Cardiac fibroblast (primary cell): ENCODE results near the gene NEK6.

Experiments used
- DNase-seq, 2 donors: peaks; one replicate each; pipeline versions ENCODE4 v3.0.0 to v3.0.0-alpha.2; 2010; ENCODE audit warnings: low read depth in 2 of 2
- H3K4me3 ChIP-seq, 2 donors: replicated peaks in 1 of 2; 1 replicate in 1 of 2; 2 replicates in 1 of 2; pipeline ENCODE4 v1.5.1; 2011; ENCODE audit warnings: low read depth in 2 of 2, low read length in 2 of 2, mild to moderate bottlenecking in 2 of 2, moderate library complexity in 1 of 2
- CTCF ChIP-seq: IDR thresholded peaks from one replicate; pipeline ENCODE4 v1.5.1; 2011; ENCODE audit warnings: low read depth, mild to moderate bottlenecking, low read length, inconsistent platforms

NEK6 gene

GRCh38 chr9:124306098-124306735, 48.5 kb downstream of the NEK6 start:
- no peak for TF ChIP-seq CTCF
- H3K4me3 ChIP-seq, result no peak overlapping the region
- peak; percentile 82 to 94 for DNase-seq

GRCh38 chr9:124307379-124308030, 49.8 kb downstream of the NEK6 start:
- no peak for DNase-seq
- H3K4me3 ChIP-seq, result no peak overlapping the region

GRCh38 chr9:124308606-124309491, 51.1 kb downstream of the NEK6 start:
- no peak for DNase-seq
- TF ChIP-seq CTCF, result no peak
- no peak overlapping the region for H3K4me3 ChIP-seq

More at GRCh38 chr9:124307379-124308030, 49.8 kb downstream of the NEK6 start:
- TF ChIP-seq CTCF, result no peak

- no peak for TF ChIP-seq CTCF
- H3K4me3 ChIP-seq, result no peak overlapping the region
- peak; percentile 93 to 98 for DNase-seq
These were observed 51.9 kb downstream of the NEK6 start for GRCh38 chr9:124309667-124310084.

GRCh38 chr9:124311283-124311682, 53.5 kb downstream of the NEK6 start:
- H3K4me3 ChIP-seq, result no peak overlapping the region
- DNase-seq, result no peak
- TF ChIP-seq CTCF, result no peak

GRCh38 chr9:124312290-124313265, 54.8 kb downstream of the NEK6 start:
- no peak overlapping the region for H3K4me3 ChIP-seq
- TF ChIP-seq CTCF, result no peak
- DNase-seq, result no peak
